Smooth muscle cell (in vitro differentiated cells): ENCODE results near the gene TOMM5. TPM values are rescaled to one million over a fixed set of nuclear protein-coding genes. Genes with fewer than 3 reads are reported as not detected.

Source experiments
- DNase-seq: peaks from one replicate; lab custom pipeline; 2025; ENCODE audit not compliant: unreplicated experiment; lab: John Stamatoyannopoulos, UW
- H2AFZ ChIP-seq: fragments of 200-600 bp; sonication (generic); 2 replicates; pipeline ENCODE4 v1.6.0; 2016; ENCODE audit warnings: antibody characterized with exemption, low read depth, mild to moderate bottlenecking
- H3F3A ChIP-seq: fragments of 200-600 bp; sonication (generic); 2 replicates; pipeline ENCODE4 v1.6.0; 2017; ENCODE audit warnings: antibody characterized with exemption, low read depth
- H3K27ac ChIP-seq: fragments of 200-600 bp; sonication (generic); 2 replicates; pipeline ENCODE4 v1.5.1; 2016; ENCODE audit warnings: low read depth, mild to moderate bottlenecking
- H3K27me3 ChIP-seq: fragments of 200-600 bp; sonication (generic); 2 replicates; pipeline ENCODE4 v1.6.1; 2016; ENCODE audit warnings: low read depth, mild to moderate bottlenecking
- H3K36me3 ChIP-seq: fragments of 200-600 bp; sonication (generic); 2 replicates; pipeline ENCODE4 v1.5.1; 2016; ENCODE audit warnings: low read depth
- H3K4me1 ChIP-seq: fragments of 200-600 bp; sonication (generic); 2 replicates; pipeline ENCODE4 v1.5.1; 2016; ENCODE audit warnings: low read depth
- H3K4me2 ChIP-seq: fragments of 200-600 bp; sonication (generic); 2 replicates; pipeline ENCODE4 v1.6.0; 2016; ENCODE audit warnings: mild to moderate bottlenecking
- H3K4me3 ChIP-seq: fragments of 200-600 bp; sonication (generic); 2 replicates; pipeline ENCODE4 v1.5.1; 2016; ENCODE audit warnings: mild to moderate bottlenecking
- H3K79me2 ChIP-seq: fragments of 200-600 bp; sonication (generic); 2 replicates; pipeline ENCODE4 v1.6.0; 2016; ENCODE audit warnings: low read depth, mild to moderate bottlenecking
- H3K9ac ChIP-seq: fragments of 200-600 bp; sonication (generic); 2 replicates; pipeline ENCODE4 v1.6.0; 2016; ENCODE audit warnings: low read depth
- H3K9me3 ChIP-seq: fragments of 200-600 bp; sonication (generic); replicated peaks from 2 replicates; pipeline ENCODE4 v1.5.1; 2016; ENCODE audit warnings: low read depth
- H4K20me1 ChIP-seq: fragments of 200-600 bp; sonication (generic); 2 replicates; pipeline ENCODE4 v1.6.0; 2016; ENCODE audit warnings: low read depth
- WGBS: methylation state at CpG from one replicate; pipeline ENCODE4 v1.1.7; 2016; ENCODE audit warnings: low lambda C conversion rate; 5-methylcytosine and 5-hydroxymethylcytosine counted together
- polyA plus RNA-seq: library from polyadenylated mRNA; unstranded; fragments of >200 nt; fragmentation: Nextera tagmentation; extraction: Ambion mirVana; gene quantifications from 2 replicates; pipeline ENCODE4 v1.2.1, GENCODE V29; 2016
- total RNA-seq: library from RNA; depleted of rRNA; stranded (reverse); fragments of >200 nt; gene quantifications from 2 replicates; pipeline ENCODE4 v1.2.3, GENCODE V29; 2014
- TF ChIP-seq, protein P1 (sequence below): fragments of 200-600 bp; sonication (generic); IDR thresholded peaks from 2 replicates; pipeline ENCODE4 v1.5.1; 2017; ENCODE audit warnings: borderline replicate concordance, mild to moderate bottlenecking, antibody characterized with exemption; ENCODE audit not compliant: insufficient read depth, poor library complexity, severe bottlenecking

The TOMM5 gene
- total and polyA plus RNA-seq, 2 experiments from 2014 or later, result 194 to 296 TPM

GRCh38 chr9:37611014-37611413 lies 18.6 kb upstream of the TOMM5 start:
- no peaks in the 10 kb centered on the region for H3K79me2 ChIP-seq
- TF ChIP-seq, protein P1, sequence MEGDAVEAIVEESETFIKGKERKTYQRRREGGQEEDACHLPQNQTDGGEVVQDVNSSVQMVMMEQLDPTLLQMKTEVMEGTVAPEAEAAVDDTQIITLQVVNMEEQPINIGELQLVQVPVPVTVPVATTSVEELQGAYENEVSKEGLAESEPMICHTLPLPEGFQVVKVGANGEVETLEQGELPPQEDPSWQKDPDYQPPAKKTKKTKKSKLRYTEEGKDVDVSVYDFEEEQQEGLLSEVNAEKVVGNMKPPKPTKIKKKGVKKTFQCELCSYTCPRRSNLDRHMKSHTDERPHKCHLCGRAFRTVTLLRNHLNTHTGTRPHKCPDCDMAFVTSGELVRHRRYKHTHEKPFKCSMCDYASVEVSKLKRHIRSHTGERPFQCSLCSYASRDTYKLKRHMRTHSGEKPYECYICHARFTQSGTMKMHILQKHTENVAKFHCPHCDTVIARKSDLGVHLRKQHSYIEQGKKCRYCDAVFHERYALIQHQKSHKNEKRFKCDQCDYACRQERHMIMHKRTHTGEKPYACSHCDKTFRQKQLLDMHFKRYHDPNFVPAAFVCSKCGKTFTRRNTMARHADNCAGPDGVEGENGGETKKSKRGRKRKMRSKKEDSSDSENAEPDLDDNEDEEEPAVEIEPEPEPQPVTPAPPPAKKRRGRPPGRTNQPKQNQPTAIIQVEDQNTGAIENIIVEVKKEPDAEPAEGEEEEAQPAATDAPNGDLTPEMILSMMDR, result no peak
- 84% methylated on average over 6 of the region's 6 CpGs for WGBS
- no peaks in the 10 kb centered on the region for H3K9me3 ChIP-seq
- H3K27ac ChIP-seq, result no peak overlapping the region
- peaks cover 27% of the 10 kb centered on the region for H3K27me3 ChIP-seq
- no peaks in the 10 kb centered on the region for H3F3A ChIP-seq
- no peak overlapping the region for H3K9ac ChIP-seq
- H4K20me1 ChIP-seq, result no peaks in the 10 kb centered on the region
- H2AFZ ChIP-seq, result no peak overlapping the region
- no peak overlapping the region for H3K4me2 ChIP-seq
- H3K4me3 ChIP-seq, result no peak overlapping the region
- no peaks in the 10 kb centered on the region for H3K4me1 ChIP-seq
- H3K36me3 ChIP-seq, result no peaks in the 10 kb centered on the region
- no peak for DNase-seq

GRCh38 chr9:37609735-37610397 lies 17.5 kb upstream of the TOMM5 start:
- Histone ChIP-seq H3K79me2 (no peaks in the 10 kb centered on the region), H3F3A (no peaks in the 10 kb centered on the region), H4K20me1 (no peaks in the 10 kb centered on the region), H3K4me2 (no peak overlapping the region), H3K9ac (no peak overlapping the region), H3K9me3 (no peaks in the 10 kb centered on the region), H3K27me3 (peaks cover 37% of the 10 kb centered on the region), H3K36me3 (no peaks in the 10 kb centered on the region), H3K4me1 (no peaks in the 10 kb centered on the region), H2AFZ (no peak overlapping the region), H3K27ac (no peak overlapping the region), H3K4me3 (no peak overlapping the region)
- no peak for DNase-seq
- TF ChIP-seq, protein P1, result no peak
- WGBS, result 77% methylated on average over 6 of the region's 6 CpGs

DNA sequence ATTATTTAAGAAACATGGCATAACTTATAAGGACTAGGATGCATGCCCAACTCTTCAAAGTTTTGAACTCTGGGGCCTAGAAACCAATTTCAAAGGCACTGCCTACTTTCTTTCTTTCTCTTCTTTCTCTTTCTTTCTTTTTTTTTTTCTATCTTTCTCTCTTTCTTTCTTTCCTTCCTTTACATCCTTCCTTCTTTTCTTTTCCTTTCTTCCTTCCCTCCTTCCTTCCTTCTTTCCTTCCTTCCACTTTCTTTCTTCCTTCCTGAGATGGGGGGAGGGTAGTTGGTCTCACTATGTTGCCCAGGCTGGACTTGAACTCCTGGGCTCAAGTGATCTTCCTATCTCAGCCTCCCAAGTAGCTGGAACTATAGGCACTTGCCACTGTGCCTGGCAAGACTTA lies 15.9 kb upstream of the TOMM5 start:
- DNase-seq, result no peak
- Histone ChIP-seq H3F3A (no peaks in the 10 kb centered on the region), H3K4me3 (no peak overlapping the region), H3K79me2 (no peaks in the 10 kb centered on the region), H3K36me3 (no peaks in the 10 kb centered on the region), H3K4me2 (no peak overlapping the region), H3K9ac (no peak overlapping the region), H3K4me1 (no peaks in the 10 kb centered on the region), H3K9me3 (no peaks in the 10 kb centered on the region), H4K20me1 (no peaks in the 10 kb centered on the region), H2AFZ (no peak overlapping the region), H3K27me3 (peaks cover 40% of the 10 kb centered on the region), H3K27ac (no peak overlapping the region)
- TF ChIP-seq, protein P1, result no peak

GRCh38 chr9:37604296-37604695 lies 11.9 kb upstream of the TOMM5 start:
- peaks cover 26% of the 10 kb centered on the region for H3K27me3 ChIP-seq
- no peaks in the 10 kb centered on the region for H3K4me1 ChIP-seq
- no peak overlapping the region for H3K4me2 ChIP-seq
- H3K27ac ChIP-seq, result no peak overlapping the region
- H2AFZ ChIP-seq, result no peak overlapping the region
- H3K9ac ChIP-seq, result no peak overlapping the region
- DNase-seq, result no peak
- H4K20me1 ChIP-seq, result no peaks in the 10 kb centered on the region
- TF ChIP-seq, protein P1, result no peak
- no peaks in the 10 kb centered on the region for H3K36me3 ChIP-seq
- H3F3A ChIP-seq, result no peaks in the 10 kb centered on the region
- H3K9me3 ChIP-seq, result no peaks in the 10 kb centered on the region
- no peaks in the 10 kb centered on the region for H3K79me2 ChIP-seq
- WGBS, result 76% methylated on average over 1 of the region's 1 CpG
- no peak overlapping the region for H3K4me3 ChIP-seq
